Parathyroid adenoma (tissue), 2 donors: Measurements from ENCODE around the gene FZR1.

ENCODE experiments used
- H2AFZ ChIP-seq: fragments of 300-600 bp; sonication (generic); one replicate; pipeline ENCODE4 v1.7.0; 2017; ENCODE audit warnings: antibody characterized with exemption, mild to moderate bottlenecking
- H3K27ac ChIP-seq: fragments of 300-600 bp; sonication (generic); one replicate; pipeline ENCODE4 v1.7.0; 2017
- H3K27me3 ChIP-seq: fragments of 300-600 bp; sonication (generic); one replicate; pipeline ENCODE4 v1.7.0; 2017; ENCODE audit warnings: low read length; ENCODE audit not compliant: control insufficient read depth, insufficient read depth
- H3K36me3 ChIP-seq: fragments of 300-600 bp; sonication (generic); one replicate; pipeline ENCODE4 v1.7.0; 2017; ENCODE audit warnings: low read length; ENCODE audit not compliant: control insufficient read depth, insufficient read depth
- H3K4me1 ChIP-seq: fragments of 300-600 bp; sonication (generic); one replicate; pipeline ENCODE4 v1.7.0; 2017; ENCODE audit warnings: control low read depth
- H3K4me2 ChIP-seq: fragments of 300-600 bp; sonication (generic); one replicate; pipeline ENCODE4 v1.7.0; 2017; ENCODE audit warnings: low read length
- H3K4me3 ChIP-seq: fragments of 300-600 bp; sonication (generic); one replicate; pipeline ENCODE4 v1.7.0; 2017; ENCODE audit warnings: low read depth, low read length
- H3K79me2 ChIP-seq: fragments of 300-600 bp; sonication (generic); one replicate; pipeline ENCODE4 v1.7.0; 2017; ENCODE audit warnings: control low read depth
- H3K9ac ChIP-seq: fragments of 300-600 bp; sonication (generic); one replicate; pipeline ENCODE4 v1.7.0; 2017; ENCODE audit warnings: mild to moderate bottlenecking
- H3K9me3 ChIP-seq: fragments of 300-600 bp; sonication (generic); one replicate; pipeline ENCODE4 v1.7.0; 2017; ENCODE audit warnings: low read length; ENCODE audit not compliant: control insufficient read depth
- CTCF ChIP-seq: fragments of 300-600 bp; sonication (generic); IDR thresholded peaks from one replicate; pipeline ENCODE4 v1.7.0; 2017; ENCODE audit warnings: antibody characterized with exemption, mild to moderate bottlenecking
- donor health status: primary hyperparathyroidism.

FZR1 gene

DNA sequence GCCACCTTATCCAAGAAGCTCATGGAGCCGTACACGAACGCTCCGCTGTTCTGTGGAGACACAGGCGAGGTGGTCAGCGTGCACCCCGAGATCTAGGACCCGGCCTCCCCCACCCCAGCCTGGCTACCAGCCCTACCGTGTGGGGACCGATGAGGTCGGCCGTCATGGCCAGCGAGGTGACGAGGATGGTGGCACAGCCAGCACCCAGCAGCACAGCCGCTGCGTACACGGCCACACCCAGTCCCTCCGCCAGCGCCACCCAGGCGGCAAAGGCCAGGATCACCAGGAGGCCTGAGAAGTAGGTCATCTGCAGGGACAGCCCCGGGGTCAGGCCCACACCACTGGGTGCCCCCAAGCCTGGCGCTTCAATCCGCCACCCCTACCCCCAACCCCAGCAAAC lies 40.0 kb downstream of the FZR1 start:
- no peak overlapping the region for H3K27ac ChIP-seq
- no peaks in the 10 kb centered on the region for H3K4me1 ChIP-seq
- no peak overlapping the region for H3K9ac ChIP-seq

DNA sequence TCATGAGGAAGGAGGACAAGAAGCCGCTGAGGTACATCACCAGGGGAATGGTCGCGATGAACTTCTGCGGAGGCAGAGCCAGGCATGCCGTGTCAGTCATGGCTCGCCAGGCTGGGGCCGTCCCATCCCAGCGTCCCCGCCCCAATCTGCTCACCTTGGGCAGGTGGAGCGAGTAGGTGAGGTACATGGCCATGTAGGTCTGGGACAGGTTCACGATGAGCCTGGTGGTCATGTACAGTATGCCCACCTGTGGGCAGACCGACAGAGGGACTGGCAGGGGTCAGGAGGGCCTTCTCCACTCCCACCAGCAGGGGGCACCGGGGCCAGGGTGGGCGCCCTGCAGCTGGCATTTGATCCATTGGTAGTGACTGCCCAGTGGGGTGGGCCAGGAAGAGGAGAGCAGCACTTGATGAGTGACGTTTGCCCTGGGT lies 41.2 kb downstream of the FZR1 start:
- H3K27ac ChIP-seq, result no peak overlapping the region
- H3K4me1 ChIP-seq, result no peaks in the 10 kb centered on the region
- no peaks in the 10 kb centered on the region for H3K36me3 ChIP-seq
- TF ChIP-seq CTCF, result peak; percentile 25
- H3K4me3 ChIP-seq, result no peak overlapping the region
- H3K27me3 ChIP-seq, result no peaks in the 10 kb centered on the region
- H3K79me2 ChIP-seq, result no peaks in the 10 kb centered on the region
- H2AFZ ChIP-seq, result no peak overlapping the region
- H3K4me2 ChIP-seq, result no peak overlapping the region
- no peak overlapping the region for H3K9ac ChIP-seq
- H3K9me3 ChIP-seq, result no peaks in the 10 kb centered on the region

More for the DNA sequence above, 40.0 kb downstream of the FZR1 start:
- H3K4me2 ChIP-seq, result no peak overlapping the region
- H3K27me3 ChIP-seq, result no peaks in the 10 kb centered on the region
- H3K36me3 ChIP-seq, result no peaks in the 10 kb centered on the region
- no peaks in the 10 kb centered on the region for H3K79me2 ChIP-seq
- no peak overlapping the region for H3K4me3 ChIP-seq
- no peak for TF ChIP-seq CTCF
- H2AFZ ChIP-seq, result no peak overlapping the region
- H3K9me3 ChIP-seq, result no peaks in the 10 kb centered on the region

DNA sequence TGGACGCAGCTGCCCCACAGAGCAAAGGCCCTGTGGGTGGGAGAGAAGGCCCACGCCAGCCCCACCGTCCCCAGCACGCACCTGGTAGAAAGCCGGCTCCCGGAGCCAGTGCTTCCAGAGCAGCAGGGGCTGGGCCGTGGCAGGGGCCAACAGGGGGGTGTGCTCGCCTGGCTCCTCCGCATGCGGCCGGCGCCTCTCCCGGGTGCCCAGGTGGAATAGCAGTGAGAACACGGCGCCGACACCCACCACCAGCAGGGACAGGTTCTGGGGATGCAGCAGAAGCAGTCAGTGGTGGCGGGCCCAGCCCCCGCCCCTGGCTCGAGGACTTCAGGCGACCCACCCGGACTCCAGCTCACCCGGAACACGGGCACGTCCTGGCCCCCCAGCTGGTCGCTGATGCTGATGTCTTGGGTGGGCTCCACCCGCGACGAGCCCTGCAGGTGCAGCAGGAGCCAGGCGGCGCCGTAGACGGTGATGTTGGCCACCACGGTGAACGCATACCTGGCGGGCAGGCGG lies 41.7 kb downstream of the FZR1 start:
- H3K9ac ChIP-seq, result no peak overlapping the region
- H3K27ac ChIP-seq, result no peak overlapping the region
- H3K9me3 ChIP-seq, result no peaks in the 10 kb centered on the region

DNA sequence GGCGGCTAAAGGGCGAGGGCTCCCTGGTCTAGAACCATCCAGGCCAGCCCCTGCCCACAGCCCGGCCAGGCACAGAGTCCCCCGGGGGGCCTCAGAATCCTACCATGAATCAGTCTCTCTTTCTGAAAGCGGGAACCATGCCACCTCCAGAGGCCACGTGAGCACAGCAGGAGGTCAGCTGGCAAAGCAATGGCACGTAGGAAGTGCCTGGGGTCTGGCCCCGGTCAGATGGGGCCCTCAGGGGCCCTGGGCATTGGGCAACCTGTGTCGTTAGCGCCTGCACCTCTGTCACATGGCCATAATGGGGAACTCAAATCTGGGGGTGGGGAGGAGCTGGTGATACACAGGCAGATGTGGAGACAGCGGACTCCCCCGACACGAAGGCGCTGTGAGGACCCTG lies 42.5 kb downstream of the FZR1 start:
- H3K9me3 ChIP-seq, result no peaks in the 10 kb centered on the region
- no peaks in the 10 kb centered on the region for H3K4me1 ChIP-seq
- H3K79me2 ChIP-seq, result no peaks in the 10 kb centered on the region
- no peaks in the 10 kb centered on the region for H3K36me3 ChIP-seq
- H3K4me3 ChIP-seq, result no peak overlapping the region
- no peak for TF ChIP-seq CTCF
- H3K27me3 ChIP-seq, result no peaks in the 10 kb centered on the region
- H2AFZ ChIP-seq, result no peak overlapping the region
- H3K4me2 ChIP-seq, result no peak overlapping the region
- H3K27ac ChIP-seq, result no peak overlapping the region
- no peak overlapping the region for H3K9ac ChIP-seq

More for the DNA sequence above, 41.7 kb downstream of the FZR1 start:
- no peak overlapping the region for H3K4me2 ChIP-seq
- H2AFZ ChIP-seq, result no peak overlapping the region
- no peaks in the 10 kb centered on the region for H3K4me1 ChIP-seq
- TF ChIP-seq CTCF, result no peak
- no peaks in the 10 kb centered on the region for H3K79me2 ChIP-seq
- no peaks in the 10 kb centered on the region for H3K27me3 ChIP-seq
- H3K36me3 ChIP-seq, result no peaks in the 10 kb centered on the region
- H3K4me3 ChIP-seq, result no peak overlapping the region

DNA sequence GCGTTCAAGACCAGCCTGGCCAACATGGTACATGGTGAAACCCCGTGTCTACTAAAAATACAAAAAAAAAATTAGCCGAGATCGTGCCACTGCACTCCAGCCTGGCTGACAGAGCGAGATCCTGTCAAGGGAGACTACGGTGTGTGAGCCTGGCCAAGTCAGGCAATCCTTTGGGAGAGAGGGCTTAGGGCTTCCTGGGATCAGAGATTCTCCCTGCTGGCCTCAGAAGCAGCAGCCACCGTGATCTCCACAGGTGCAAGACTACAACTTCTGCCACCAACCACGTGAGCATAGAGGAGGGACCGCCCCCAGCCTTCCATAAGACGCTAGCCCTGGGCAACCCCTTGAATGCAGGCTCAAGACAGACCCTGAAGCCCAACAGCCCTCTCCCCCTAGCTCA lies 43.7 kb downstream of the FZR1 start:
- Histone ChIP-seq H3K27me3 (no peaks in the 10 kb centered on the region), H3K9me3 (no peaks in the 10 kb centered on the region), H3K27ac (no peak overlapping the region), H3K79me2 (no peaks in the 10 kb centered on the region), H3K4me1 (no peaks in the 10 kb centered on the region), H3K4me2 (no peak overlapping the region), H3K4me3 (no peak overlapping the region), H3K36me3 (no peaks in the 10 kb centered on the region), H2AFZ (no peak overlapping the region), H3K9ac (no peak overlapping the region)
- TF ChIP-seq CTCF, result no peak
